SHP77 treated with DMSO at 0.1 percent for 48 hours (cell line): Measurements from ENCODE around the gene LRMDA.

Experiments used
- DNase-seq: peaks from one replicate; lab custom pipeline; 2025; lab: John Stamatoyannopoulos, UW

The LRMDA gene

DNA sequence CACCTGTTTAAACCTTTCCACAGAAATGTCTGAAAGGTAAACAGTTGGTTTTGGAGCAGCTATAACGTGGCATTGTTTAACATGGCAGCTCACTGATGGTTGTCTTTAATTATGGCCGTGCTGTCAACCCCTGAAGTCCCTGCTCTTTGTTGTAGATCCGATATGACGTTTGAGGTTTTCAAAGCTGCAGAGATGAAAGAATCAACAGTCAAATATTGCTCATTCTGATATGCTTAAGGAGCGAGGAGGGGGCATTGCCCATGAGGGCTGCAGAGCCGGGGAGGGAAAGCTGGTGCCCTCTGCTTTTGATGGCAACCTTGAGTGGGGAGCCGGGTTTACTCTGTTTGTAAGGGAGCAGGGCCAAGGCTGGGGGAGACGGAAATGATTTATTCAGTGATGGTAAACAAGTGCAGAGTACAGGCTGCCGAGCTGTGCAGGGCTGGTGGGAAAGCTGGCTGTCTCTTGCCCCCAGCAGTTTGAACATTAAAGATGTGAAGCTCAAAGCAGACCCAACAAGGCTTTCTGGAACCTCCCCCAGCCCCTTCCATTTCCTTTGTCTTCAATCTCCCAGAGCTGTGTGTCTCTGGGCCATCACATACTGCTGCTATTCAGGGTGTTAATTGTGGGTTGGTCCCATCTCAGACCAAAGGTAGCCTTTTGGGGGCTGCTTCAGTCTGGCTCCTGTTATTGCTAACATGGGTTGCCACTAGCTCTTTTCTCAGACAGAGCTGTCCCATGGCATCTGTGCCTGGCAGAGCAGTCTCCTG is 345.5 kb downstream of the LRMDA start:
- DNase-seq = peak; percentile 83

DNA sequence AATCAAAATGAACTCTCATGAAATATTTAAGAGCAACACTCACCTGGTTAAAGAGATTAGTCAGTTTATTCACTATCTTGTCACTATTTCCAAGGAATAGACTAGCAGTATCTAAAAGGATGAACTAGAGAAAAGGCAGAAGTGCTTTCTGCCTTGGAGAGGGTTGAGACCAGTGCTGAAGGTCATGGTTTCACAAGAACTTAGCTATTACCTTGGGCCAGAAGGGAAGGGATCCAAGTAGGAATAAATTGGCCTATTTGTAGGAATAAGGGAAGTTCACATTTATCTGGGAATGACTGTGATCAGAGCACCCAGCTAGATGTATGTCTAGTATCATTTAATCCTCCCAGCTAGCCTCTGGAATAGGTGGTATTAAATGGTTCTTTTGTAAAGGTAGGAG is 347.2 kb downstream of the LRMDA start:
- DNase-seq = no peak

DNA sequence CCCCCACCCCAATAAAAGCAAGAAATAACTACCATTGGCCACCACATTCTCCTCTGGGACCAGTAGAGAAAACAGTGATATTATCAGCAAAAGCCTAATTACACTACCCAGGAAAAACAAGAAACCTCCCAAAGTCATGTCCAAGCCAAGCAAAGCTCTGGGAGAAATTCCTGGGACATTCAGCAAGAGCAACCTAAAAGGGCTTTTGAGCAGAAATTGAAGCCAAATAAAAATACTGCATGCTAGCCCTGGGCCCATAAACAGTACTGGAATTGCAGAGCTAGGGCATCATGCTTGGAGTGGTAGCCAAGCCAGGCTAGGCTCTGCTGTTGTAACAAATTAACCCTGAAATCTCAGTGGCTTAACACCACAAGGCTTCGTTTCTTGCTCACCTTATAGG is 347.9 kb downstream of the LRMDA start:
- no peak for DNase-seq

- DNase-seq = no peak
Observed at GRCh38 chr10:75782463-75783248, 351.2 kb downstream of the LRMDA start.

GRCh38 chr10:75788394-75789205 is 357.2 kb downstream of the LRMDA start:
- DNase-seq = no peak

DNA sequence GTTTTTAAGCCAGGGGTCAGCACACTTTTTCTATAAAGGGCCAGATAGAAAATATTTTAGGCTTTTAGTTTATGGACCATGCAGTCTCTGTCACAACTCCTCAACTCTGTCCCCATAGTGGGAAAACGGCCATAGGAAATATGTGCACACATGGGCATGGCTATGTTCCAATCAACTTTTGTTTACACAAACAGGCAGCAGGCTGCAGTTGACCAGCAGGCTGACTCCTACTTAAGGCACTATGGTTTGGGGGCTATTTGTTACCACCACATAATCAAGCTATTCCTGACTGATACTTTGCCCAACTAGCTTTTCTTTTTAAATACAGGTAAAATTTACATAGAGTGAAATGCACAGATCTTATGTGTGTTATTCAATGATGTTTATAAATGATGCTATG is 362.4 kb downstream of the LRMDA start:
- DNase-seq = no peak

GRCh38 chr10:75801121-75801520 is 369.7 kb downstream of the LRMDA start:
- no peak for DNase-seq

DNA sequence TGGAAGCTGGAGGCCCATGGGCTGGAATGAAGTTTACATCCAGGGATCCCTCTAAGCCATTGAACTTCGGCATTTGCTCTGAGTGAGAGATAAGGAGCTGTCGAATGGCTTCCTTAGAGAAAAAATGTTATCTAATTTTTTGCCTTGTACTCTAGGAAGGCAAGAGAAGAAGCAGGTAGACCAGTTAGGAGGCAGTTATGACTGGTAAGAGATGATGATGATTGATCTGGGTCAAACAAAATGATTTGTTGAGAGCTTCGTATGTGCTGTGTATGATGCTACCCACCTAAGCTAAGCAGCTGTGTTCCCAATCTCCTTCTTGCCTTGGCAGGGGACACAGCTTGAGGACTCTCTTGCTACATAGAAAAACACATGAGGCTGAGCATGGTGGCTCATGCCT is 370.2 kb downstream of the LRMDA start:
- no peak for DNase-seq

GRCh38 chr10:75803121-75803520 is 371.7 kb downstream of the LRMDA start:
- DNase-seq = no peak

DNA sequence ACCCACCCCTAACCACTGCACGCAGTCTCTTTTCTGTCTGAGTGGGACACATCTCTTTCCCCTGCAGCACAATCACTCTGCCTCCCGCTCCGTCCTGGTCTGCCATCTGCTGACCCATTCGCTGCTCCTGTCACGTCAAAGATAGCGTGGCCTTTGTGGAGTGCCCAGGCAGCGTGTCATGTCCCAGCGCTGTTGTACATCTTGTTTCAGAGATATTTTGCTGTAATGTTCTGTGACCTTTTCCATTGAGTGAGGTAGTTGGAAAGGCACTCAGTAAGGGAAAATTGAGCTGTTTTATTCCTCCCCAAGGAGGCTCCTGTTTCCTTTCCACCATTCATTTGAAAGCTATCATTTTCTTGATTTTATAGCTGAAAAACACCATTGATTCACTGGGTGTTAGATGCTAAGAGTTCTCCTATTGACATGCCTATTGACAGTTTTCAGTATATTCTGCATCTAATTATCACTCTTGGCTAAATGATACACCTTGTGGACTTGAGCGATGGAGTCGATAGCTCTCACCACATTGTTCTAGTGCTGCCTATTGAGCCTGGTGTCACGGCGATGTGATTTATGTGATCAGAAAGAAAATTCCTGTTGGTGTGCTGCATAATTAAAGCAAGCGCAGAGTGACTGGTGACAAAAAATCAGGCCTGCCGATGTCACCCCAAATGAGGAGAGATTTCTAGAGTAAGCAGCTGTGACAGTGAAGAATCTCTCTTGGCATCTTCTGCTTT is 372.6 kb downstream of the LRMDA start:
- DNase-seq = no peak

DNA sequence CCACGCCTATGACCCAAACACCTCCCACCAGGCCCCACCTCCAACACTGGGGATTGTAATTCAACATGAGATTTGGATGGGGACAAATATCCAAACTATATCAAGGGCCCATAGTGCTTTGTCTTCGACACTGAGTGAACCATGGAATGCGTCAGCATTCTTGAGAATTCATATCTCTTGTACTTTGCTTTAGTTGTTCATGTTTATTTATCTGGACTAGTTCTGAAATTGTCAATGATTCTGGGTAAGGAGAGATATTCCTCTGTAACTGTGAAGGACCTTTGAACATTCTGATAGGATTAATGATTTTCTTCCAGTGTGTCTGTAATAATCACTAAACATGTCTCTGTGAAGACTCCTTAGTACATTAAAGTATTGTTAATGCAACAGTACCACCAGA is 374.8 kb downstream of the LRMDA start:
- DNase-seq = no peak

GRCh38 chr10:75807456-75807855 is 376.0 kb downstream of the LRMDA start:
- DNase-seq = no peak

GRCh38 chr10:75809003-75809402 is 377.6 kb downstream of the LRMDA start:
- no peak for DNase-seq

DNA sequence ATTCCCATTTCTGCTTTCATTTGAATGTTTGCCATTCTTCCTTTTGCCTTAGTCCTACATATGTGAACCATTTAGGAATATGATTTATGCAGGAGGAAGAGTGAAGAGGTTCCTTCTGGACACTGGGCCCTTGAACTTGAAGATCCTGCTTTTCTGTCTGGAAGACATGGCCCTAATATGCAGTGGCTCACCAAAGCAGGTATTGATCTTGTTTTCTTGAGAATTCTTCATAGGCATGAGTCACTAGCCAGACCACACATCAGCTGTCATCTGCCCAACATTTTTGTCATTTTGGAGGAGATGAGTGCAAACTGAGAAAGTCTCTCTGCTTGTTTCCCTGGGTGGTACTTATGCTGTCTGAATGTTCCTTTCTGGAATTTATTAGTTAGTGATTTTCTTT is 382.6 kb downstream of the LRMDA start:
- no peak for DNase-seq

GRCh38 chr10:75815066-75815465 is 383.6 kb downstream of the LRMDA start:
- no peak for DNase-seq

DNA sequence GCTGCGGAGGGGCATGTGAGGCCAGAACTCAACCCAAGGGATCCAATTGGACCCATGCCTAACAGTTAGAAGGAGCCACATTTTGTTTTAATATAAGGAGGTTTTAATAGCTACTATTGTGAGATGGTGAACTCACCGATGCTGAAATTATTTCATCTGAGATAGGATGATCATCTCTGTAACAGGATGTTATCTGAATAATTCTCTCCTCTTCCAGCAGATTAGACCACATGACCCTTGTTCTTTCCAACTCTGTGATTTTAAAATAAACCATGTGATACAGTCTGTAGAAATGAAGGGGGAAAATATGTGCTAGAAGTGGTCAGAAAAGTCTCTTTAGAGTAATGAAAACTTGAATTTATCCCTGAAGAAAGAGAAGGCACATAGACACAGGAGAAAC is 385.8 kb downstream of the LRMDA start:
- no peak for DNase-seq

- DNase-seq = no peak
Observed at GRCh38 chr10:75818552-75818951, 387.1 kb downstream of the LRMDA start.

DNA sequence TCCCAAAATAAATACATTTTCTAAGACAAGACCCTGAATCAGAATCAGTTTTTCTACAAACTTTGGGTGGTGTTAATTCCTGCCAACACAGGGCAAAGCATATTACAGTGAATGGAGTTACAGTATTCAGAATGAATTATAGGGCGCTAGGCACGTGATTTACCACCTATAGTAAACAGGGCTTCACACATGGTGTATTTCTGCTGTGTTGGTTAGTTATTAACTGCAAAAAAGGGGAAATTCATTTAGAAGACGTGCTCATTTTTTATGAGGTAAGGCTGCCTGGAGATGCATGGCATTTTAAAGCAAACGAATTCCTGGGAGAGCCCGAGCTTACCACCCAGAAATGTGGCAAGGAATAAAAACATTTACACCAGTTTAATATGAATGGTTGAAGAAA is 393.8 kb downstream of the LRMDA start:
- no peak for DNase-seq

DNA sequence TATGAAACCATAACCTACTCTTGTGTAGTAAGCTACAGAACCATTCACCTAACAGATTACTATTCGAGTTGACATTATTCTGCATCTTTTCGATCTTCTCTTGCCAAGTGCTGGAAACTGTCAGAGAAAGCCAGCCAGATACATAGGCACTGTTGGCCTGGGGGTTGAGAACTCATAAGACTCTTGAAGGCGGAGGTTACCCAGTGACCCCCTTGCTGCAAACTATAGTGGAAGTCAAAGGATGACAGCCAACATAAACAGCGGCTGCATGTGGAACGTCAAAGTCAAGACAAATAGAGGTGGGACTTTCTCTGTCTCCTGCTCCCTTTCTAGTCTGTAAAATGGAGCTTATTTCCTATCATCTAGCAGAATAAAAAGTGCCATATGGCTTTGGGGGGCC is 394.2 kb downstream of the LRMDA start:
- DNase-seq = no peak

DNA sequence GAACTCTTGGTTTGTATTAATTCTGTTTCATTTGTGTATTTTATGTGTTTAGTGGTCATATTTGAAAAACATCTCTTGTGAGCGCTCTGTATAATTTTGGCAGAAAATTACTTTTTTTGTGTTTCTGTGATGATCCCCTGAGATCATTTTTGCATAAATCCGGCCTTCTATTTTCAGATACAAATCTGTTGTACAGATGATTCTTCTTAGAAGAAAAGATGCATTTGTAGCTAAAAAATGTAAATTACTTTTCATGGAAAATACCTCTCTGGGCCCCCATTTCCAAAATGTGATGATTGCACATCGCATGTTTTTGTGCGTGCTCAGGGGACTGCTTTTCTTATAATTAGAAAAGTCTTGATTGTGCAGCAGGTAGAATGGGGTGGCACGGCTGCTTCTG is 395.4 kb downstream of the LRMDA start:
- DNase-seq = no peak

GRCh38 chr10:75827587-75828021 is 396.2 kb downstream of the LRMDA start:
- no peak for DNase-seq

- DNase-seq = no peak
Observed at GRCh38 chr10:75828413-75828812, 397.0 kb downstream of the LRMDA start.
